Measurements from ENCODE around the gene POLR2A. TPM values are rescaled to one million over a fixed set of nuclear protein-coding genes. Genes with fewer than 3 reads are reported as not detected.

Gene POLR2A
- polyA plus RNA-seq, 6 donors from 2014 or later = 13.6 to 88.9 (median 47.1) TPM

DNA sequence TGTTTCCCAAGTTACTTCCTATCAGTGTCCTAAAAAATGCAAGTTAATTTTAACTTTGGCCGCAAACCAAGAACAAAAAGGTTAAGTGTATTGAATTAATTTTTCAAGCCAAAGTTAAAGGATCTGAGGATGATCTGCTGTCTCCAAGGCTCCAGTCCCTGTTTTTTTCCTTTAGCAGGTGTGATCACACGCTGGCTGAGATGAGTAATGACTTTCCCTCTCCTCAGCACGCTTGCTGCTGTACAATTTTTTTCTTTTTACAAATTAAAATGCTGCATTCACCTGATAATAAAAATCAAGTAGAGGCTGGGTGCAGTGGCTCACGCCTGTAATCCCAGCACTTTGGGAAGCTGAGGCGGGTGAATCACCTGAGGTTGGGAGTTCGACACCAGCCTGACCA lies 60.7 kb downstream of the POLR2A start:
- Mint-ChIP-seq H3K27me3 (peaks cover 0 to 7% (median 0%) of the 10 kb centered on the region in 3 donors), H3K27ac (no peak overlapping the region), H3K36me3 (no peaks in the 10 kb centered on the region), H3K4me1 (peaks cover 15 to 25% (median 21%) of the 10 kb centered on the region in 3 donors), H3K9me3 (no peaks in the 10 kb centered on the region), H3K4me3 (peak overlapping the region in 1 of 8 donors; percentile 27)
- no peak for ATAC-seq (ENCODE audit: low read depth in 2 of 2)
- no peak for DNase-seq

DNA sequence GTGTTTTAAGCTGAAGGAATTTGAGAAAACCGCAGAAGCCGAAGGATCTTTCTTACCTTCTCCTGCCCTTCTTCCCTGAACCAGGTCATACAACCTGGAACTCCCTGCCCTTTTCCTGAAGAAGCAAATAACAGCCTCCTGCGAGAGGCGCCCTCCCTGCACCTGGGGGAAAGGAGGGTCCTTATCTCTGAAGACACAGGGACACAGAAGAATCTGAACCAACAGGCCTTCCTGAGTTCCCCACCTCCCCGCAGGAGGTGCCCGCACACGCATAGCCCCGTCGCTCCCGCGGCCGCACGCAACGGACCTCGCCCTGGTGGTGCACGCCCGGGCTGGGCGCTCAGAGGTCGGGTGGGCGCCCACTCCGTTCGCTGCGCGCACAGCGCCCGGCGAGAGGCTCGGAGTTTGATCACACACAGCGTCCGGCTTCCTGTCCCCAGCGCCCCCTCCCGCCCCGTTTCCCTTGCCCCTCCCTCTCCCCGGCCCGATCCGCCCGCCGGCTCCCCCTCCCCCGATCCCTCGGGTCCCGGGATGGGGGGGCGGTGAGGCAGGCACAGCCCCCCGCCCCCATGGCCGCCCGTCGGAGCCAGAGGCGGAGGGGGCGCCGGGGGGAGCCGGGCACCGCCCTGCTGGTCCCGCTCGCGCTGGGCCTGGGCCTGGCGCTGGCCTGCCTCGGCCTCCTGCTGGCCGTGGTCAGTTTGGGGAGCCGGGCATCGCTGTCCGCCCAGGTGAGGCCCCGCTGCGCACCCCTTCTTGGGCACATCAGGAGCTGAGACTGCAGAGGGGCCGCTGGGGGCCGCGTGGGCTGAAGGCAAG lies 64.6 kb downstream of the POLR2A start, which contains the start of gene TNFSF12:
Gene TNFSF12, plus strand, starts transcription at position 474 of the 816 bp plus-strand sequence. Its CDS starts 96 bp downstream, at position 570.
- Mint-ChIP-seq H3K36me3 (no peaks in the 10 kb centered on the region), H3K27ac (peak within 1 kb of the TSS; percentile 82 to 96 (median 89)), H3K9me3 (no peaks in the 10 kb centered on the region), H3K27me3 (no peaks in the 10 kb centered on the region), H3K4me3 (peak within 1 kb of the TSS; percentile 67 to 94 (median 90)), H3K4me1 (peaks cover 36 to 60% (median 59%) of the 10 kb centered on the region in 3 donors)
- ATAC-seq (ENCODE audit: low read depth in 2 of 2) (peak; percentile 39 to 42), DNase-seq (peak; percentile 43)

Other genes starting within 250 kb of the POLR2A start
- gene DVL2, start 249.8 kb upstream of the POLR2A start, polyA plus RNA-seq (ENCODE audit: low read depth in 6 of 6) = 10 to 100 TPM; 23.4 to 33.1 (median 25.5) TPM
- 10 to 100 TPM; 11.9 to 24.2 (median 20.5) TPM for gene PHF23, start 244.9 kb upstream of the POLR2A start, polyA plus RNA-seq (ENCODE audit: low read depth in 6 of 6)
- 1,000 to 10,000 TPM in 4 of 6 donors, 100 to 1,000 TPM in 2; 833 to 1,381 (median 1,181) TPM for gene GABARAP, start 241.9 kb upstream of the POLR2A start, polyA plus RNA-seq (ENCODE audit: low read depth in 6 of 6)
- gene CTDNEP1, start 232.6 kb upstream of the POLR2A start, polyA plus RNA-seq (ENCODE audit: low read depth in 6 of 6) = 10 to 100 TPM; 44.6 to 90.2 (median 53.0) TPM
- 10 to 100 TPM; 54.2 to 94.8 (median 80.6) TPM for gene ELP5, start 232.2 kb upstream of the POLR2A start, polyA plus RNA-seq (ENCODE audit: low read depth in 6 of 6)
- gene CLDN7, start 221.9 kb upstream of the POLR2A start, polyA plus RNA-seq (ENCODE audit: low read depth in 6 of 6) = 1 to 10 TPM in 5 of 6 donors, not detected in 1; 2.9 to 6.9 (median 4.8) TPM
- gene SLC2A4, start 202.6 kb upstream of the POLR2A start, polyA plus RNA-seq (ENCODE audit: low read depth in 6 of 6) = not detected
- not detected for gene YBX2, start 189.7 kb upstream of the POLR2A start, polyA plus RNA-seq (ENCODE audit: low read depth in 6 of 6)
- gene EIF5A, start 176.7 kb upstream of the POLR2A start, polyA plus RNA-seq (ENCODE audit: low read depth in 6 of 6) = 100 to 1,000 TPM; 195 to 802 (median 516) TPM
- gene GPS2, start 169.0 kb upstream of the POLR2A start, polyA plus RNA-seq (ENCODE audit: low read depth in 6 of 6) = 100 to 1,000 TPM; 103 to 131 (median 107) TPM
- 1 to 10 TPM in 5 of 6 donors, not detected in 1; 1.2 to 2.7 (median 1.9) TPM for gene NEURL4, start 155.0 kb upstream of the POLR2A start, polyA plus RNA-seq (ENCODE audit: low read depth in 6 of 6)
- 100 to 1,000 TPM; 117 to 177 (median 155) TPM for gene ACAP1, start 147.8 kb upstream of the POLR2A start, polyA plus RNA-seq (ENCODE audit: low read depth in 6 of 6)
- gene KCTD11, start 132.2 kb upstream of the POLR2A start, polyA plus RNA-seq (ENCODE audit: low read depth in 6 of 6) = 10 to 100 TPM in 2 of 6 donors, 1 to 10 TPM in 4; 3.3 to 13.2 (median 8.3) TPM
- not detected for gene TMEM95, start 129.2 kb upstream of the POLR2A start, polyA plus RNA-seq (ENCODE audit: low read depth in 6 of 6)
- 1 to 10 TPM; 1.2 to 4.2 (median 2.5) TPM for gene TNK1, start 103.3 kb upstream of the POLR2A start, polyA plus RNA-seq (ENCODE audit: low read depth in 6 of 6)
- gene PLSCR3, start 89.8 kb upstream of the POLR2A start, polyA plus RNA-seq (ENCODE audit: low read depth in 6 of 6) = 10 to 100 TPM; 43.1 to 73.4 (median 59.1) TPM
- 10 to 100 TPM; 73.4 to 90.2 (median 81.3) TPM for gene TMEM256, start 80.3 kb upstream of the POLR2A start, polyA plus RNA-seq (ENCODE audit: low read depth in 6 of 6)
- gene NLGN2, start 76.5 kb upstream of the POLR2A start, polyA plus RNA-seq (ENCODE audit: low read depth in 6 of 6) = not detected
- not detected for gene SPEM1, start 64.0 kb upstream of the POLR2A start, polyA plus RNA-seq (ENCODE audit: low read depth in 6 of 6)
- not detected for gene SPEM2, start 58.8 kb upstream of the POLR2A start, polyA plus RNA-seq (ENCODE audit: low read depth in 6 of 6)
- not detected for gene SPEM3, start 55.5 kb upstream of the POLR2A start, polyA plus RNA-seq (ENCODE audit: low read depth in 6 of 6)
- gene TMEM102, start 48.9 kb upstream of the POLR2A start, polyA plus RNA-seq (ENCODE audit: low read depth in 6 of 6) = 10 to 100 TPM in 5 of 6 donors, 1 to 10 TPM in 1; 9.6 to 19.8 (median 13.5) TPM
- gene FGF11, start 44.9 kb upstream of the POLR2A start, polyA plus RNA-seq (ENCODE audit: low read depth in 6 of 6) = under 1 TPM in 1 of 6 donors, not detected in 5; 0.16 TPM
- 10 to 100 TPM; 12.6 to 21.6 (median 15.6) TPM for gene CHRNB1, start 39.3 kb upstream of the POLR2A start, polyA plus RNA-seq (ENCODE audit: low read depth in 6 of 6)
- 10 to 100 TPM in 4 of 6 donors, 1 to 10 TPM in 2; 5.3 to 19.2 (median 10.5) TPM for gene ZBTB4, start 4.7 kb upstream of the POLR2A start, polyA plus RNA-seq (ENCODE audit: low read depth in 6 of 6)
- gene SLC35G6, start 2.9 kb upstream of the POLR2A start, polyA plus RNA-seq (ENCODE audit: low read depth in 6 of 6) = under 1 TPM in 2 of 6 donors, not detected in 4; 0.14 to 0.39 TPM
- gene TNFSF12, start 64.7 kb downstream of the POLR2A start, polyA plus RNA-seq (ENCODE audit: low read depth in 6 of 6) = 10 to 100 TPM; 21.6 to 33.3 (median 28.0) TPM
- gene TNFSF13, start 74.4 kb downstream of the POLR2A start, polyA plus RNA-seq (ENCODE audit: low read depth in 6 of 6) = 10 to 100 TPM; 32.2 to 43.1 (median 38.5) TPM
- gene SENP3, start 77.6 kb downstream of the POLR2A start, polyA plus RNA-seq (ENCODE audit: low read depth in 6 of 6) = 10 to 100 TPM; 16.0 to 21.9 (median 18.2) TPM
- gene CD68, start 95.3 kb downstream of the POLR2A start, polyA plus RNA-seq (ENCODE audit: low read depth in 6 of 6) = 1 to 10 TPM; 3.3 to 7.4 (median 6.8) TPM
- gene MPDU1, start 99.5 kb downstream of the POLR2A start, polyA plus RNA-seq (ENCODE audit: low read depth in 6 of 6) = 10 to 100 TPM; 27.8 to 59.7 (median 43.1) TPM
- not detected for gene SOX15, start 105.7 kb downstream of the POLR2A start, polyA plus RNA-seq (ENCODE audit: low read depth in 6 of 6)
- 10 to 100 TPM in 5 of 6 donors, 1 to 10 TPM in 1; 7.8 to 20.1 (median 12.5) TPM for gene FXR2, start 130.5 kb downstream of the POLR2A start, polyA plus RNA-seq (ENCODE audit: low read depth in 6 of 6)
- 10 to 100 TPM; 34.2 to 42.5 (median 35.9) TPM for gene SAT2, start 143.5 kb downstream of the POLR2A start, polyA plus RNA-seq (ENCODE audit: low read depth in 6 of 6)
- not detected for gene SHBG, start 145.8 kb downstream of the POLR2A start, polyA plus RNA-seq (ENCODE audit: low read depth in 6 of 6)
- under 1 TPM in 2 of 6 donors, not detected in 4; 0.08 to 0.21 TPM for gene ATP1B2, start 166.6 kb downstream of the POLR2A start, polyA plus RNA-seq (ENCODE audit: low read depth in 6 of 6)
- 10 to 100 TPM; 25.2 to 53.9 (median 47.7) TPM for gene TP53, start 203.1 kb downstream of the POLR2A start, polyA plus RNA-seq (ENCODE audit: low read depth in 6 of 6)
- 10 to 100 TPM in 5 of 6 donors, 1 to 10 TPM in 1; 3.2 to 14.9 (median 12.9) TPM for gene WRAP53, start 204.1 kb downstream of the POLR2A start, polyA plus RNA-seq (ENCODE audit: low read depth in 6 of 6)
- gene EFNB3, start 220.8 kb downstream of the POLR2A start, polyA plus RNA-seq (ENCODE audit: low read depth in 6 of 6) = not detected
- not detected for gene DNAH2, start 233.4 kb downstream of the POLR2A start, polyA plus RNA-seq (ENCODE audit: low read depth in 6 of 6)

Data from naive B cell (primary cell).